A673 (cell line): ENCODE data around the gene NRF1. TPM values are rescaled to one million over a fixed set of nuclear protein-coding genes. Genes with fewer than 3 reads are reported as not detected.

ENCODE experiments used
- BruUV-seq: library from RNA; stranded (reverse); fragments of 400-500 nt; replicated peaks from 2 replicates; lab custom pipeline; 2021; lab: Mats Ljungman, UMichigan
- CTCF ChIA-PET: fragments of 300-600 bp; sonication (Branson Sonifier 250); formaldehyde crosslinking; loops from one replicate; lab custom pipeline; 2022; ENCODE audit warnings: antibody characterized with exemption; lab: Charles Lee
- POLR2A ChIA-PET: fragments of 300-600 bp; sonication (Branson Sonifier 250); formaldehyde crosslinking; loops from one replicate; lab custom pipeline; 2022; ENCODE audit warnings: antibody characterized with exemption; ENCODE audit not compliant: low non-redundant PET; lab: Charles Lee
- DNase-seq: peaks from one replicate; pipeline ENCODE4 v3.0.0-alpha.2; 2015; ENCODE audit warnings: low spot score
- H3K27ac ChIP-seq: fragments of 200-600 bp; sonication (generic); 2 replicates; pipeline ENCODE4 v1.5.1; 2016; ENCODE audit warnings: mixed run types, low read depth, mild to moderate bottlenecking, mixed read lengths, antibody characterized with exemption, low read length; ENCODE audit not compliant: poor library complexity, severe bottlenecking
- H3K27me3 ChIP-seq: fragments of 200-600 bp; sonication (generic); replicated peaks from 2 replicates; pipeline ENCODE4 v1.6.1; 2017; ENCODE audit warnings: mixed run types, low read depth, mild to moderate bottlenecking, mixed read lengths, antibody characterized with exemption, low read length; ENCODE audit not compliant: insufficient read depth, poor library complexity
- H3K36me3 ChIP-seq: fragments of 200-600 bp; sonication (generic); 2 replicates; pipeline ENCODE4 v1.6.1; 2016; ENCODE audit warnings: mixed run types, mild to moderate bottlenecking, mixed read lengths, antibody characterized with exemption, low read length; ENCODE audit not compliant: insufficient read depth, poor library complexity, severe bottlenecking
- H3K4me1 ChIP-seq: fragments of 200-600 bp; sonication (generic); 2 replicates; pipeline ENCODE4 v1.6.1; 2017; ENCODE audit warnings: mixed run types, mild to moderate bottlenecking, mixed read lengths, antibody characterized with exemption, low read length; ENCODE audit not compliant: insufficient read depth, poor library complexity, severe bottlenecking
- H3K4me3 ChIP-seq: fragments of 200-600 bp; sonication (generic); 2 replicates; pipeline ENCODE4 v1.5.1; 2016; ENCODE audit warnings: low read depth, mixed run types, mild to moderate bottlenecking, mixed read lengths, low read length; ENCODE audit not compliant: poor library complexity, severe bottlenecking
- H3K9me3 ChIP-seq: fragments of 200-600 bp; sonication (generic); 2 replicates; pipeline ENCODE4 v1.6.1; 2016; ENCODE audit warnings: mixed run types, low read depth, mild to moderate bottlenecking, mixed read lengths, antibody characterized with exemption, low read length; ENCODE audit not compliant: poor library complexity, severe bottlenecking
- CTCF ChIP-seq: fragments of 300-800, 200-600 bp; sonication (generic); conservative IDR thresholded peaks from 2 replicates; pipeline ENCODE4 v1.5.1; 2017; ENCODE audit warnings: low read depth, mild to moderate bottlenecking, antibody characterized with exemption, low read length, moderate library complexity, mixed read lengths
- EZH2 ChIP-seq: fragments of 200-600 bp; sonication (generic); IDR thresholded peaks from 2 replicates; pipeline ENCODE4 v1.6.1; 2017; ENCODE audit warnings: borderline replicate concordance, low read depth, mild to moderate bottlenecking, mixed read lengths, antibody characterized with exemption, low read length; ENCODE audit not compliant: poor library complexity, severe bottlenecking
- intact Hi-C: fragments of 100-400 bp; cut with micrococcal nuclease; formaldehyde crosslinking; loops from one replicate; pipeline ENCODE4 v1.10.0; 2022; ENCODE audit not compliant: unreplicated experiment
- total RNA-seq: library from RNA; stranded (reverse); gene quantifications from 2 replicates; pipeline ENCODE4 v1.2.3, GENCODE V29; 2021

The NRF1 gene
- total RNA-seq, 1 experiment from 2014 or later: 30.2 TPM

- DNase-seq: no peak
- Histone ChIP-seq H3K36me3 (no peaks in the 10 kb centered on the region), H3K4me3 (no peak overlapping the region), H3K27me3 (no peaks in the 10 kb centered on the region), H3K27ac (no peak overlapping the region), H3K4me1 (no peaks in the 10 kb centered on the region), H3K9me3 (no peaks in the 10 kb centered on the region)
- ChIA-PET CTCF (no interaction called here), POLR2A (no interaction called here)
- no TSS peak for BruUV-seq
- TF ChIP-seq CTCF: no peak
- TF ChIP-seq EZH2: no peak
- intact Hi-C loops: no loop called here
Measured at GRCh38 chr7:129569326-129569725, 42.2 kb upstream of the NRF1 start.

GRCh38 chr7:129569811-129570215 lies 41.7 kb upstream of the NRF1 start:
- no TSS peak for BruUV-seq
- ChIA-PET POLR2A (no interaction called here), CTCF (interaction anchor here (0.6 to 0.7 kb wide), 2 partner anchors 67 to 135 kb away, joined by 3 to 4 read pairs; partner anchors contain the start of gene SMKR1)

GRCh38 chr7:129571201-129571600 lies 40.3 kb upstream of the NRF1 start:
- TF ChIP-seq CTCF (no peak), EZH2 (no peak)
- ChIA-PET POLR2A (no interaction called here), CTCF (no interaction called here)
- Histone ChIP-seq H3K9me3 (no peaks in the 10 kb centered on the region), H3K4me3 (no peak overlapping the region), H3K36me3 (no peaks in the 10 kb centered on the region), H3K27ac (no peak overlapping the region), H3K27me3 (no peaks in the 10 kb centered on the region), H3K4me1 (no peaks in the 10 kb centered on the region)
- intact Hi-C loops: no loop called here
- BruUV-seq: no TSS peak
- no peak for DNase-seq

More at GRCh38 chr7:129569811-129570215, 41.7 kb upstream of the NRF1 start:
- Histone ChIP-seq H3K4me1 (no peaks in the 10 kb centered on the region), H3K27me3 (no peaks in the 10 kb centered on the region), H3K9me3 (no peaks in the 10 kb centered on the region), H3K4me3 (no peak overlapping the region), H3K27ac (no peak overlapping the region), H3K36me3 (no peaks in the 10 kb centered on the region)
- intact Hi-C loops: no loop called here
- TF ChIP-seq CTCF (no peak), EZH2 (no peak)
- DNase-seq: no peak
